Cardiac muscle cell (in vitro differentiated cells and primary cell): Measurements from ENCODE around the gene PAX9. TPM values are rescaled to one million over a fixed set of nuclear protein-coding genes. Genes with fewer than 3 reads are reported as not detected.

Experiments used
- DNase-seq, 2 donors: peaks; one replicate each; pipeline versions ENCODE4 v3.0.0 to v3.0.0-alpha.2; 2010 to 2017; ENCODE audit warnings: low read depth in 1 of 2, low spot score in 1 of 2
- H3K27ac ChIP-seq: fragments of 200-600 bp; sonication (generic); 2 replicates; pipeline ENCODE4 v1.5.1; 2016
- H3K27me3 ChIP-seq: fragments of 200-600 bp; sonication (generic); 2 replicates; pipeline ENCODE4 v1.6.0; 2016; ENCODE audit warnings: control low read depth
- H3K36me3 ChIP-seq: fragments of 200-600 bp; sonication (generic); 2 replicates; pipeline ENCODE4 v1.5.1; 2016; ENCODE audit warnings: control low read depth
- H3K4me1 ChIP-seq: fragments of 200-600 bp; sonication (generic); 2 replicates; pipeline ENCODE4 v1.8.1; 2017; ENCODE audit warnings: low read depth, mild to moderate bottlenecking, mixed run types
- H3K4me3 ChIP-seq: fragments of 200-600 bp; sonication (generic); 2 replicates; pipeline ENCODE4 v1.5.1; 2016; ENCODE audit warnings: mild to moderate bottlenecking
- H3K9me3 ChIP-seq: fragments of 200-600 bp; sonication (generic); 2 replicates; pipeline ENCODE4 v1.5.1; 2017; ENCODE audit warnings: low read depth, mild to moderate bottlenecking, control low read depth
- CTCF ChIP-seq: IDR thresholded peaks from 2 replicates; pipeline ENCODE4 v1.5.1; 2012; ENCODE audit warnings: low read depth, mild to moderate bottlenecking, low read length
- polyA plus RNA-seq: library from polyadenylated mRNA; unstranded; fragments of >200 nt; fragmentation: Nextera tagmentation; extraction: Ambion mirVana; gene quantifications from 2 replicates; pipeline ENCODE4 v1.2.1, GENCODE V29; 2016
- total RNA-seq: library from RNA; depleted of rRNA; stranded (reverse); fragments of >200 nt; gene quantifications from 2 replicates; pipeline ENCODE4 v1.2.3, GENCODE V29; 2016

Gene PAX9
- total and polyA plus RNA-seq, 2 experiments from 2014 or later: 0.32 TPM; not detected in 1

- DNase-seq: no peak
- H3K36me3 ChIP-seq: no peaks in the 10 kb centered on the region
- H3K4me1 ChIP-seq: no peaks in the 10 kb centered on the region
- H3K27me3 ChIP-seq: no peaks in the 10 kb centered on the region
- H3K4me3 ChIP-seq: no peak overlapping the region
- H3K9me3 ChIP-seq: no peaks in the 10 kb centered on the region
- no peak for TF ChIP-seq CTCF
- H3K27ac ChIP-seq: no peak overlapping the region
These were observed 39.5 kb downstream of the PAX9 start for GRCh38 chr14:36701132-36701531.

GRCh38 chr14:36702474-36702873 lies 40.8 kb downstream of the PAX9 start:
- H3K36me3 ChIP-seq: no peaks in the 10 kb centered on the region
- H3K4me1 ChIP-seq: no peaks in the 10 kb centered on the region
- no peaks in the 10 kb centered on the region for H3K27me3 ChIP-seq
- no peaks in the 10 kb centered on the region for H3K9me3 ChIP-seq
- DNase-seq: no peak
- no peak overlapping the region for H3K27ac ChIP-seq
- TF ChIP-seq CTCF: no peak
- H3K4me3 ChIP-seq: no peak overlapping the region

GRCh38 chr14:36707570-36707969 lies 45.9 kb downstream of the PAX9 start:
- H3K4me3 ChIP-seq: no peak overlapping the region
- H3K36me3 ChIP-seq: no peaks in the 10 kb centered on the region
- H3K9me3 ChIP-seq: no peaks in the 10 kb centered on the region
- H3K27me3 ChIP-seq: no peaks in the 10 kb centered on the region
- H3K27ac ChIP-seq: no peak overlapping the region
- no peak for TF ChIP-seq CTCF
- DNase-seq: no peak
- no peaks in the 10 kb centered on the region for H3K4me1 ChIP-seq

- no peak for TF ChIP-seq CTCF
These were observed 52.5 kb downstream of the PAX9 start for GRCh38 chr14:36713960-36714703.

GRCh38 chr14:36716614-36717184 lies 55.0 kb downstream of the PAX9 start:
- no peak for DNase-seq
- Histone ChIP-seq H3K27ac (no peak overlapping the region), H3K9me3 (no peaks in the 10 kb centered on the region), H3K4me3 (no peak overlapping the region), H3K36me3 (no peaks in the 10 kb centered on the region), H3K27me3 (peaks cover 4% of the 10 kb centered on the region), H3K4me1 (no peaks in the 10 kb centered on the region)
- no peak for TF ChIP-seq CTCF

More at GRCh38 chr14:36713960-36714703, 52.5 kb downstream of the PAX9 start:
- no peaks in the 10 kb centered on the region for H3K36me3 ChIP-seq
- no peaks in the 10 kb centered on the region for H3K4me1 ChIP-seq
- H3K27ac ChIP-seq: no peak overlapping the region
- H3K4me3 ChIP-seq: no peak overlapping the region
- H3K9me3 ChIP-seq: no peaks in the 10 kb centered on the region
- peaks cover 4% of the 10 kb centered on the region for H3K27me3 ChIP-seq
- no peak for DNase-seq
